HepG2 (cell line): ENCODE data around the gene STPG4. TPM values are rescaled to one million over a fixed set of nuclear protein-coding genes. Genes with fewer than 3 reads are reported as not detected.

ENCODE experiments used
- AGO2 ChIP-seq: fragments of 200-400 bp; formaldehyde crosslinking; optimal IDR thresholded peaks from 2 replicates; pipeline ENCODE3; 2017; ENCODE audit warnings: mild to moderate bottlenecking, low read depth, low read length, moderate library complexity
- GATAD1 ChIP-seq: IDR thresholded peaks from 2 replicates; pipeline ENCODE4 v1.6.1; 2016; ENCODE audit warnings: missing genetic modification reagents, missing compliant biosample characterization
- HDAC6 ChIP-seq: fragments of 200-600 bp; sonication (generic); IDR thresholded peaks from 2 replicates; pipeline ENCODE4 v1.7.0; 2017; ENCODE audit warnings: mild to moderate bottlenecking, antibody characterized with exemption, low read length, low read depth
- HIVEP1 ChIP-seq: sonication (generic); formaldehyde crosslinking; IDR thresholded peaks from 2 replicates; pipeline ENCODE4 v1.4.0; 2020; ENCODE audit warnings: mild to moderate bottlenecking, missing genetic modification reagents
- HNRNPH1 ChIP-seq: fragments of 200-400 bp; formaldehyde crosslinking; optimal IDR thresholded peaks from 2 replicates; pipeline ENCODE3; 2017; ENCODE audit warnings: mild to moderate bottlenecking, low read depth, low read length
- MEIS1 ChIP-seq: sonication (generic); formaldehyde crosslinking; IDR thresholded peaks from 2 replicates; pipeline ENCODE4 v1.9.0; 2021; ENCODE audit warnings: mild to moderate bottlenecking, missing genetic modification reagents, moderate library complexity, borderline replicate concordance
- POGZ ChIP-seq: sonication (generic); formaldehyde crosslinking; IDR thresholded peaks from 2 replicates; pipeline ENCODE4 v1.4.0; 2020; ENCODE audit warnings: mild to moderate bottlenecking, missing genetic modification reagents
- PRMT3 ChIP-seq: sonication (generic); formaldehyde crosslinking; IDR thresholded peaks from 2 replicates; pipeline ENCODE4 v1.8.1; 2022; ENCODE audit warnings: low read depth, mild to moderate bottlenecking, moderate library complexity, missing genetic modification reagents, borderline replicate concordance
- SALL1 ChIP-seq: sonication (generic); formaldehyde crosslinking; IDR thresholded peaks from 2 replicates; pipeline ENCODE4 v1.8.0; 2022; ENCODE audit warnings: mild to moderate bottlenecking, missing genetic modification reagents
- SPEN ChIP-seq: sonication (generic); formaldehyde crosslinking; IDR thresholded peaks from 2 replicates; pipeline ENCODE4 v1.5.1; 2020; ENCODE audit warnings: low read depth, mild to moderate bottlenecking, missing genetic modification reagents
- ZFP37 ChIP-seq: sonication (generic); formaldehyde crosslinking; IDR thresholded peaks from 2 replicates; pipeline ENCODE4 v1.4.0; 2020; ENCODE audit warnings: missing genetic modification reagents, borderline replicate concordance
- ZNF180 ChIP-seq: sonication (generic); formaldehyde crosslinking; IDR thresholded peaks from 2 replicates; pipeline ENCODE4 v1.4.0; 2020; ENCODE audit warnings: low read depth, missing genetic modification reagents, borderline replicate concordance
- ZNF354B ChIP-seq: sonication (generic); formaldehyde crosslinking; IDR thresholded peaks from 2 replicates; pipeline ENCODE4 v1.8.0; 2022; ENCODE audit warnings: mild to moderate bottlenecking, missing genetic modification reagents
- ZNF563 ChIP-seq: sonication (generic); formaldehyde crosslinking; IDR thresholded peaks from 2 replicates; pipeline ENCODE4 v1.8.0; 2022; ENCODE audit warnings: mild to moderate bottlenecking, moderate library complexity, missing genetic modification reagents
- ZNF747 ChIP-seq: sonication (generic); formaldehyde crosslinking; IDR thresholded peaks from 2 replicates; pipeline ENCODE4 v1.8.1; 2023; ENCODE audit warnings: missing genetic modification reagents, mild to moderate bottlenecking, borderline replicate concordance
- ZNF777 ChIP-seq: sonication (generic); formaldehyde crosslinking; IDR thresholded peaks from 2 replicates; pipeline ENCODE4 v1.4.0; 2020; ENCODE audit warnings: missing genetic modification reagents
- ZNF790 ChIP-seq: sonication (generic); formaldehyde crosslinking; IDR thresholded peaks from 2 replicates; pipeline ENCODE4 v1.8.0; 2022; ENCODE audit warnings: missing genetic modification reagents, mild to moderate bottlenecking, borderline replicate concordance
- polyA plus RNA-seq, 8 experiments: library from polyadenylated mRNA; depleted of rRNA in 3 of 8; stranded (reverse) in 7 of 8; unstranded in 1 of 8; fragments of >200 nt; fragmentation: Illumina TruSeq in 4 of 8; extraction: Trizol in 4 of 8; gene quantifications; 2 replicates each; pipeline versions ENCODE4 v1.2.1 to v1.2.3, GENCODE V29; 2011 to 2016; ENCODE audit warnings: low read depth in 4 of 8, missing spikeins in 1 of 8, mixed read lengths in 1 of 8; ENCODE audit not compliant: insufficient read depth in 1 of 8
- total RNA-seq, 5 experiments: library from RNA; depleted of rRNA; stranded (reverse); fragments of >200 nt; fragmentation: Illumina TruSeq; extraction: Trizol; gene quantifications; 2 replicates each; pipeline ENCODE4 v1.2.3, GENCODE V29; 2016; ENCODE audit warnings: low read depth in 1 of 5
- TF ChIP-seq, protein P1 (sequence below): sonication (generic); IDR thresholded peaks from 2 replicates; pipeline ENCODE4 v1.6.1; 2016; ENCODE audit warnings: low read depth, borderline replicate concordance
- TF ChIP-seq, protein P2 (sequence below): sonication (generic); formaldehyde crosslinking; IDR thresholded peaks from 2 replicates; pipeline ENCODE4 v1.4.0; 2020; ENCODE audit warnings: mild to moderate bottlenecking, low read depth, missing genetic modification reagents
- TF ChIP-seq, protein P3 (sequence below): sonication (generic); formaldehyde crosslinking; IDR thresholded peaks from 2 replicates; pipeline ENCODE4 v1.4.0; 2020; ENCODE audit warnings: missing genetic modification reagents
- TF ChIP-seq, protein P4 (sequence below): sonication (generic); formaldehyde crosslinking; IDR thresholded peaks from 2 replicates; pipeline ENCODE4 v1.4.0; 2020; ENCODE audit warnings: missing genetic modification reagents
- TF ChIP-seq, protein P5 (sequence below): sonication (generic); formaldehyde crosslinking; IDR thresholded peaks from 2 replicates; pipeline ENCODE4 v1.8.1; 2023; ENCODE audit warnings: mild to moderate bottlenecking, moderate library complexity, missing genetic modification reagents

Gene STPG4
- total and polyA plus RNA-seq, 2 of the 13 experiments (the other 11 are each of a cell fraction or from before 2014, with no cell fraction given) = 0.11 to 0.15 TPM

DNA sequence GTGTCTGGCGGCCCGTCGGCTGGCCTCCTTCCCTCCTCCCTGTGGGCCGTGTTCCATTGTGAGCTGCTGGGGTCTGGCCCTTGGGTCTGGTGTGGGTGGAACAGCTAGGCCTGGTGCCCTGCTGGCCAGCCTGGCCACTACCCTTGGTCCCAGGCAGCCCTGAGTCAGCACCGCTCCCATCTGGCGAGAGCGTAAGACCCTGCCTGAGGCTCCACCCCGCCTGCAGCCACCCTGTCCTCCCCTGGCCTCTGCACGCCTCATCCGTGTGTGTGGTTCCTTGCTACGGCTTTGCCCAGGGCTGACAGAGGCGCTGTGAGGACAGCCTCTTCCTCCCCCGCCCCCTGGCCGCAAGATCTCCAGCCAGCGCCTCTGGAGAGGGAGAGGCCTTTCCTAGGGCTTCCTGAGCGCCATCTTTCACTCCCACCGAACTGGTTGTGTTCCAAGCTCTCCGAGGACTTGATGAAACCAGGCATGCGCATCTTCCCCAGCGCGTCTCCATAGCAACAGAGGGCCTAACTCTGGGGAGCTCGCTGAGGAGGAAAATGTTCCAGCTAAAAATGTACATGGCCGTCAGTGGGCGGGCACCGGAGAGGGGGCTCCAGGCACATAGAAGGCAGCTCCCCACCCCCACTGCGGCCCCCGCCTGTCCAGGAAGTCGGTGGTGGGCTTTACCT, 83.0 kb downstream of the STPG4 start (continued):
- TF ChIP-seq SPEN (CRISPR knock-in tag) = 0 out of 2 replicates have a peak, but pooled peaks have one; percentile 1
- no peak for TF ChIP-seq GATAD1 (CRISPR knock-in tag)
- peak; percentile 80 for TF ChIP-seq AGO2
- TF ChIP-seq ZNF790 (CRISPR knock-in tag) = no peak
- TF ChIP-seq, protein P1, sequence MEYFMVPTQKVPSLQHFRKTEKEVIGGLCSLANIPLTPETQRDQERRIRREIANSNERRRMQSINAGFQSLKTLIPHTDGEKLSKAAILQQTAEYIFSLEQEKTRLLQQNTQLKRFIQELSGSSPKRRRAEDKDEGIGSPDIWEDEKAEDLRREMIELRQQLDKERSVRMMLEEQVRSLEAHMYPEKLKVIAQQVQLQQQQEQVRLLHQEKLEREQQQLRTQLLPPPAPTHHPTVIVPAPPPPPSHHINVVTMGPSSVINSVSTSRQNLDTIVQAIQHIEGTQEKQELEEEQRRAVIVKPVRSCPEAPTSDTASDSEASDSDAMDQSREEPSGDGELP = no peak
- TF ChIP-seq HDAC6 = no peak
- no peak for TF ChIP-seq ZNF777 (CRISPR knock-in tag)
- TF ChIP-seq, protein P2, sequence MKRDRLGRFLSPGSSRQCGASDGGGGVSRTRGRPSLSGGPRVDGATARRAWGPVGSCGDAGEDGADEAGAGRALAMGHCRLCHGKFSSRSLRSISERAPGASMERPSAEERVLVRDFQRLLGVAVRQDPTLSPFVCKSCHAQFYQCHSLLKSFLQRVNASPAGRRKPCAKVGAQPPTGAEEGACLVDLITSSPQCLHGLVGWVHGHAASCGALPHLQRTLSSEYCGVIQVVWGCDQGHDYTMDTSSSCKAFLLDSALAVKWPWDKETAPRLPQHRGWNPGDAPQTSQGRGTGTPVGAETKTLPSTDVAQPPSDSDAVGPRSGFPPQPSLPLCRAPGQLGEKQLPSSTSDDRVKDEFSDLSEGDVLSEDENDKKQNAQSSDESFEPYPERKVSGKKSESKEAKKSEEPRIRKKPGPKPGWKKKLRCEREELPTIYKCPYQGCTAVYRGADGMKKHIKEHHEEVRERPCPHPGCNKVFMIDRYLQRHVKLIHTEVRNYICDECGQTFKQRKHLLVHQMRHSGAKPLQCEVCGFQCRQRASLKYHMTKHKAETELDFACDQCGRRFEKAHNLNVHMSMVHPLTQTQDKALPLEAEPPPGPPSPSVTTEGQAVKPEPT (CRISPR knock-in tag) = no peak
- TF ChIP-seq ZNF563 = 0 out of 2 replicates have a peak, but pooled peaks have one; percentile 7
- TF ChIP-seq, protein P3, sequence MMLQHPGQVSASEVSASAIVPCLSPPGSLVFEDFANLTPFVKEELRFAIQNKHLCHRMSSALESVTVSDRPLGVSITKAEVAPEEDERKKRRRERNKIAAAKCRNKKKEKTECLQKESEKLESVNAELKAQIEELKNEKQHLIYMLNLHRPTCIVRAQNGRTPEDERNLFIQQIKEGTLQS (CRISPR knock-in tag) = no peak
- peak; percentile 46; the same call in 1 of the 2 replicates for TF ChIP-seq HIVEP1
- TF ChIP-seq ZNF180 (CRISPR knock-in tag) = no peak
- TF ChIP-seq, protein P4, sequence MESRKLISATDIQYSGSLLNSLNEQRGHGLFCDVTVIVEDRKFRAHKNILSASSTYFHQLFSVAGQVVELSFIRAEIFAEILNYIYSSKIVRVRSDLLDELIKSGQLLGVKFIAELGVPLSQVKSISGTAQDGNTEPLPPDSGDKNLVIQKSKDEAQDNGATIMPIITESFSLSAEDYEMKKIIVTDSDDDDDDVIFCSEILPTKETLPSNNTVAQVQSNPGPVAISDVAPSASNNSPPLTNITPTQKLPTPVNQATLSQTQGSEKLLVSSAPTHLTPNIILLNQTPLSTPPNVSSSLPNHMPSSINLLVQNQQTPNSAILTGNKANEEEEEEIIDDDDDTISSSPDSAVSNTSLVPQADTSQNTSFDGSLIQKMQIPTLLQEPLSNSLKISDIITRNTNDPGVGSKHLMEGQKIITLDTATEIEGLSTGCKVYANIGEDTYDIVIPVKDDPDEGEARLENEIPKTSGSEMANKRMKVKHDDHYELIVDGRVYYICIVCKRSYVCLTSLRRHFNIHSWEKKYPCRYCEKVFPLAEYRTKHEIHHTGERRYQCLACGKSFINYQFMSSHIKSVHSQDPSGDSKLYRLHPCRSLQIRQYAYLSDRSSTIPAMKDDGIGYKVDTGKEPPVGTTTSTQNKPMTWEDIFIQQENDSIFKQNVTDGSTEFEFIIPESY = peak; percentile 96
- no peak for TF ChIP-seq HNRNPH1
- no peak for TF ChIP-seq POGZ (CRISPR knock-in tag)
- TF ChIP-seq ZNF354B (CRISPR knock-in tag) = 0 out of 2 replicates have a peak, but pooled peaks have one; percentile 60
- TF ChIP-seq ZFP37 (CRISPR knock-in tag) = no peak
- TF ChIP-seq ZNF747 (CRISPR knock-in tag) = peak; percentile 51; the same call in 1 of the 2 replicates
- TF ChIP-seq PRMT3 (CRISPR knock-in tag) = no peak
- TF ChIP-seq SALL1 (CRISPR knock-in tag) = 0 out of 2 replicates have a peak, but pooled peaks have one; percentile 3
- TF ChIP-seq, protein P5, sequence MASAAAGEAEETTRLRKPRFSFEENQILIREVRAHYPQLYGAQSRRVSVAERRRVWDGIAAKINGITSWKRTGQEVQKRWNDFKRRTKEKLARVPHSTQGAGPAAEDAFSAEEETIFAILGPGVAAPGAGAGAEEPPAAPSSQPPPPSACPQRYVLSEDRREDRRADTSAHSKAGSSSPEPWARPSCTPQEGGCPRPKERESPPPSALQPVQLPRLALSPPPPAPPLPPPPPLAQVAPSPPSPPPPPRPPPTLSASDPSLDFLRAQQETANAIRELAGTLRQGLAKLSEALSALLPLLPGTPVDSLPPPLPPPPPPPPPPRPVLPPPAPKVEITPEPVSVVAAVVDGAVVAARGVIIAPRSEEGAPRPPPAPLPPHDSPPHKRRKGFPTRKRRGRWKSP (CRISPR knock-in tag) = no peak
- TF ChIP-seq MEIS1 = no peak
